Naive thymus-derived CD4-positive, alpha-beta T cell (primary cell): ENCODE results near the gene RARRES2. TPM values are rescaled to one million over a fixed set of nuclear protein-coding genes. Genes with fewer than 3 reads are reported as not detected.

ENCODE experiments used
- ATAC-seq: fragments of 150-1000 bp; cut with Tn5 transposase; 2 replicates; pipeline ENCODE4 v1.10.0; 2021; ENCODE audit warnings: mild to moderate bottlenecking, moderate library complexity
- CTCF ChIA-PET: fragments of 350-600 bp; sonication (Branson Sonifier 250); formaldehyde crosslinking; loops from one replicate; lab custom pipeline; 2021; ENCODE audit warnings: antibody characterized with exemption; lab: Charles Lee
- POLR2A ChIA-PET: fragments of 350-600 bp; sonication (Branson Sonifier 250); formaldehyde crosslinking; loops from one replicate; lab custom pipeline; 2021; ENCODE audit warnings: antibody characterized with exemption, inconsistent platforms; lab: Charles Lee
- DNase-seq, 9 donors: peaks; one replicate each; pipeline versions ENCODE4 v3.0.0 to v3.0.0-alpha.2; 2020 to 2022; ENCODE audit warnings: mixed read lengths in 1 of 9
- H3K27ac ChIP-seq: one replicate; pipeline ENCODE4 v1.7.0; 2013; ENCODE audit warnings: mild to moderate bottlenecking, low read depth, low read length, moderate library complexity
- H3K27me3 ChIP-seq, 2 donors: one replicate each; pipeline ENCODE4 v1.7.0; 2013; ENCODE audit warnings: low read length in 2 of 2, mild to moderate bottlenecking in 2 of 2, moderate library complexity in 2 of 2; ENCODE audit not compliant: control insufficient read depth in 2 of 2, insufficient read depth in 2 of 2
- H3K36me3 ChIP-seq, 3 experiments: 1 replicate in 2 of 3; 2 replicates in 1 of 3; pipeline ENCODE4 v1.7.0; 2013; ENCODE audit warnings: low read length in 3 of 3, mild to moderate bottlenecking in 3 of 3, moderate library complexity in 1 of 3; ENCODE audit not compliant: insufficient read depth in 3 of 3, control insufficient read depth in 2 of 3
- H3K4me1 ChIP-seq, 2 donors: one replicate each; pipeline ENCODE4 v1.7.0; 2013; ENCODE audit warnings: low read length in 2 of 2, mild to moderate bottlenecking in 2 of 2, moderate library complexity in 1 of 2; ENCODE audit not compliant: control insufficient read depth in 2 of 2, insufficient read depth in 2 of 2
- H3K4me3 ChIP-seq: 2 replicates; pipeline ENCODE4 v1.7.0; 2013; ENCODE audit warnings: mild to moderate bottlenecking, low read length
- H3K9me3 ChIP-seq, 3 experiments: 1 replicate in 2 of 3; 2 replicates in 1 of 3; pipeline ENCODE4 v1.7.0; 2013; ENCODE audit warnings: low read length in 3 of 3; ENCODE audit not compliant: control insufficient read depth in 2 of 3
- H3K27ac Mint-ChIP-seq, 9 donors: one replicate each; pipeline ENCODE4 v1.8.0; 2020 to 2022; ENCODE audit warnings: mixed read lengths in 9 of 9, mild to moderate bottlenecking in 8 of 9, moderate library complexity in 5 of 9, inconsistent platforms in 2 of 9
- H3K27me3 Mint-ChIP-seq, 5 donors: one replicate each; pipeline ENCODE4 v1.8.0; 2021 to 2022; ENCODE audit warnings: mixed read lengths in 5 of 5, mild to moderate bottlenecking in 1 of 5
- H3K36me3 Mint-ChIP-seq, 5 donors: one replicate each; pipeline ENCODE4 v1.8.0; 2020 to 2022; ENCODE audit warnings: mixed read lengths in 5 of 5, mild to moderate bottlenecking in 3 of 5, inconsistent platforms in 1 of 5
- H3K4me1 Mint-ChIP-seq, 7 donors: one replicate each; pipeline ENCODE4 v1.8.0; 2020 to 2022; ENCODE audit warnings: mixed read lengths in 7 of 7, mild to moderate bottlenecking in 3 of 7, inconsistent platforms in 1 of 7
- H3K4me3 Mint-ChIP-seq, 10 donors: one replicate each; pipeline ENCODE4 v1.8.0; 2020 to 2022; ENCODE audit warnings: mild to moderate bottlenecking in 10 of 10, mixed read lengths in 10 of 10, moderate library complexity in 6 of 10, inconsistent platforms in 2 of 10
- H3K9me3 Mint-ChIP-seq, 11 donors: one replicate each; pipeline ENCODE4 v1.8.0; 2020 to 2022; ENCODE audit warnings: mixed read lengths in 11 of 11, mild to moderate bottlenecking in 4 of 11, inconsistent platforms in 1 of 11, moderate library complexity in 1 of 11
- intact Hi-C, 2 donors: fragments of 100-400 bp; cut with micrococcal nuclease; formaldehyde crosslinking; loops; one replicate each; pipeline ENCODE4 v1.15.1; 2023
- polyA plus RNA-seq, 2 donors: library from polyadenylated mRNA; unstranded; fragments of 300-500 nt; fragmentation: Illumina TruSeq; gene quantifications; one replicate each; pipeline ENCODE4 v1.2.3, GENCODE V29; 2021
- total RNA-seq, 6 experiments: library from RNA in 5 of 6; stranded (reverse) in 5 of 6; gene quantifications; 1 replicate in 5 of 6; 2 replicates in 1 of 6; pipeline ENCODE4 v1.2.3 and lab custom pipeline; 2021 to 2026

RARRES2 gene
- total and polyA plus RNA-seq, 7 experiments from 2014 or later = 0.38 TPM; not detected in 6

- no peak overlapping the region for H3K4me3 ChIP-seq
- H3K27ac ChIP-seq = peak overlapping the region; percentile 32
- H3K4me1 ChIP-seq = peaks cover 11 to 40% of the 10 kb centered on the region in 2 donors
- no peak for ATAC-seq
- H3K36me3 ChIP-seq = peaks cover 0 to 32% (median 2%) of the 10 kb centered on the region in 3 experiments
- no peaks in the 10 kb centered on the region for H3K27me3 ChIP-seq
- no peaks in the 10 kb centered on the region for H3K9me3 Mint-ChIP-seq
- H3K27me3 Mint-ChIP-seq = no peaks in the 10 kb centered on the region
- H3K9me3 ChIP-seq = no peaks in the 10 kb centered on the region
- H3K36me3 Mint-ChIP-seq = peaks cover 0 to 26% (median 8%) of the 10 kb centered on the region in 5 donors
- ChIA-PET CTCF (interaction anchor here (1.7 kb wide), 1 partner anchor 18 kb away, joined by 5 read pairs; no protein-coding TSS in a partner anchor), POLR2A (interaction anchor here (0.6 to 2.2 kb wide), 4 partner anchors 8 to 855 kb away, joined by 3 to 8 read pairs (median 6); no protein-coding TSS in a partner anchor)
- intact Hi-C loops = no loop called here
- peaks cover 30 to 78% (median 65%) of the 10 kb centered on the region in 7 donors for H3K4me1 Mint-ChIP-seq
- H3K27ac Mint-ChIP-seq = peak overlapping the region in 8 of 9 donors; percentile 57 to 89 (median 74)
- DNase-seq = no peak
- peak overlapping the region in 1 of 10 donors; percentile 12 for H3K4me3 Mint-ChIP-seq
Observed at GRCh38 chr7:150374026-150374425, 32.6 kb upstream of the RARRES2 start.

GRCh38 chr7:150373049-150373801 lies 31.8 kb upstream of the RARRES2 start:
- ATAC-seq (no peak), DNase-seq (no peak)
- Histone ChIP-seq H3K36me3 (peaks cover 0 to 33% (median 2%) of the 10 kb centered on the region in 3 experiments), H3K4me1 (peaks cover 11 to 39% of the 10 kb centered on the region in 2 donors), H3K9me3 (no peaks in the 10 kb centered on the region), H3K27ac (peak overlapping the region; percentile 32), H3K27me3 (no peaks in the 10 kb centered on the region), H3K4me3 (no peak overlapping the region)
- peaks cover 0 to 26% (median 9%) of the 10 kb centered on the region in 5 donors for H3K36me3 Mint-ChIP-seq
- peak overlapping the region; percentile 29 to 80 (median 70) for H3K27ac Mint-ChIP-seq
- intact Hi-C loops = no loop called here
- ChIA-PET POLR2A (interaction anchor here (0.6 to 2.2 kb wide), 2 partner anchors 7 to 856 kb away, joined by 3 to 8 read pairs; no protein-coding TSS in a partner anchor), CTCF (interaction anchor here (1.7 kb wide), 1 partner anchor 17 kb away, joined by 5 read pairs; no protein-coding TSS in a partner anchor)
- H3K4me1 Mint-ChIP-seq = peaks cover 30 to 77% (median 64%) of the 10 kb centered on the region in 7 donors
- H3K4me3 Mint-ChIP-seq = peak overlapping the region in 1 of 10 donors; percentile 37
- no peaks in the 10 kb centered on the region for H3K9me3 Mint-ChIP-seq
- no peaks in the 10 kb centered on the region for H3K27me3 Mint-ChIP-seq

- Histone ChIP-seq H3K9me3 (no peaks in the 10 kb centered on the region), H3K4me1 (peaks cover 11 to 35% of the 10 kb centered on the region in 2 donors), H3K36me3 (peaks cover 0 to 33% (median 2%) of the 10 kb centered on the region in 3 experiments), H3K27me3 (no peaks in the 10 kb centered on the region), H3K27ac (no peak overlapping the region), H3K4me3 (no peak overlapping the region)
- Mint-ChIP-seq H3K4me3 (peak overlapping the region in 1 of 10 donors; percentile 37), H3K36me3 (peaks cover 0 to 26% (median 9%) of the 10 kb centered on the region in 5 donors), H3K27me3 (no peaks in the 10 kb centered on the region), H3K4me1 (peaks cover 27 to 75% (median 61%) of the 10 kb centered on the region in 7 donors), H3K27ac (peak overlapping the region in 3 of 9 donors; percentile 25 to 72 (median 62)), H3K9me3 (no peaks in the 10 kb centered on the region)
- no peak for DNase-seq
- ChIA-PET CTCF (no interaction called here), POLR2A (no interaction called here)
- no peak for ATAC-seq
- intact Hi-C loops = no loop called here
Observed at GRCh38 chr7:150372271-150373048, 31.0 kb upstream of the RARRES2 start.

GRCh38 chr7:150371996-150372270 lies 30.5 kb upstream of the RARRES2 start:
- peaks cover 11 to 30% of the 10 kb centered on the region in 2 donors for H3K4me1 ChIP-seq
- H3K36me3 ChIP-seq = peaks cover 0 to 33% (median 2%) of the 10 kb centered on the region in 3 experiments
- H3K4me1 Mint-ChIP-seq = peaks cover 24 to 75% (median 61%) of the 10 kb centered on the region in 7 donors
- H3K27me3 Mint-ChIP-seq = no peaks in the 10 kb centered on the region
- no peak overlapping the region for H3K27ac ChIP-seq
- no peak overlapping the region for H3K27ac Mint-ChIP-seq
- H3K9me3 Mint-ChIP-seq = no peaks in the 10 kb centered on the region
- no peaks in the 10 kb centered on the region for H3K27me3 ChIP-seq
- DNase-seq (no peak), ATAC-seq (no peak)
- no peaks in the 10 kb centered on the region for H3K9me3 ChIP-seq
- POLR2A ChIA-PET = no interaction called here
- no peak overlapping the region for H3K4me3 ChIP-seq
- CTCF ChIA-PET = no interaction called here
- intact Hi-C loops = no loop called here
- H3K36me3 Mint-ChIP-seq = peaks cover 0 to 26% (median 9%) of the 10 kb centered on the region in 5 donors
- no peak overlapping the region for H3K4me3 Mint-ChIP-seq

DNA sequence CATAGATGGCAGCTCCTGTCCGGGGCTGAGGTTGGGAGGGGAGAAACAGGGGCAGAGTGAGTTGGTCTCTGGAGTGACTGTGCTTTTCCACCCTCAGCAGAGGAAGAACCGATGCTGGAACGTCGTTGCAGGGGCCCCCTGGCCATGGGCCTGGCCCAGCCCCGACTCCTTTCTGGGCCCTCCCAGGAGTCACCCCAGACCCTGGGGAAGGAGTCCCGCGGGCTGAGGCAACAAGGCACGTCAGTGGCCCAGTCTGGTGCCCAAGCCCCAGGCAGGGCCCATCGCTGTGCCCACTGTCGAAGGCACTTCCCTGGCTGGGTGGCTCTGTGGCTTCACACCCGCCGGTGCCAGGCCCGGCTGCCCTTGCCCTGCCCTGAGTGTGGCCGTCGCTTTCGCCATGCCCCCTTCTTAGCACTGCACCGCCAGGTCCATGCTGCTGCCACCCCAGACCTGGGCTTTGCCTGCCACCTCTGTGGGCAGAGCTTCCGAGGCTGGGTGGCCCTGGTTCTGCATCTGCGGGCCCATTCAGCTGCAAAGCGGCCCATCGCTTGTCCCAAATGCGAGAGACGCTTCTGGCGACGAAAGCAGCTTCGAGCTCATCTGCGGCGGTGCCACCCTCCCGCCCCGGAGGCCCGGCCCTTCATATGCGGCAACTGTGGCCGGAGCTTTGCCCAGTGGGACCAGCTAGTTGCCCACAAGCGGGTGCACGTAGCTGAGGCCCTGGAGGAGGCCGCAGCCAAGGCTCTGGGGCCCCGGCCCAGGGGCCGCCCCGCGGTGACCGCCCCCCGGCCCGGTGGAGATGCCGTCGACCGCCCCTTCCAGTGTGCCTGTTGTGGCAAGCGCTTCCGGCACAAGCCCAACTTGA lies 29.9 kb upstream of the RARRES2 start:
- POLR2A ChIA-PET = interaction anchor here (0.6 to 3.5 kb wide), 5 partner anchors 13 to 306 kb away, joined by 3 to 62 read pairs (median 5); a partner anchor contains a TSS
- Mint-ChIP-seq H3K4me3 (peak overlapping the region in 4 of 10 donors; percentile 9 to 94 (median 91)), H3K4me1 (peaks cover 23 to 71% (median 58%) of the 10 kb centered on the region in 7 donors), H3K9me3 (no peaks in the 10 kb centered on the region), H3K36me3 (peaks cover 0 to 26% (median 9%) of the 10 kb centered on the region in 5 donors), H3K27me3 (no peaks in the 10 kb centered on the region), H3K27ac (peak overlapping the region in 7 of 9 donors; percentile 11 to 95 (median 94))
- ATAC-seq (no peak), DNase-seq (no peak)
- H3K27ac ChIP-seq = peak overlapping the region; percentile 83
- no peaks in the 10 kb centered on the region for H3K9me3 ChIP-seq
- intact Hi-C loops = no loop called here
- H3K4me3 ChIP-seq = no peak overlapping the region
- CTCF ChIA-PET = interaction anchor here (0.9 to 1.8 kb wide), 2 partner anchors 33 to 35 kb away, joined by 4 to 7 read pairs; no protein-coding TSS in a partner anchor
- H3K27me3 ChIP-seq = no peaks in the 10 kb centered on the region
- peaks cover 0 to 33% (median 2%) of the 10 kb centered on the region in 3 experiments for H3K36me3 ChIP-seq
- peaks cover 11 to 28% of the 10 kb centered on the region in 2 donors for H3K4me1 ChIP-seq
